ENCODE results near the gene ARV1.
"Not testable (repeated sequence)": the region's sequence is repeated elsewhere in the genome, so short reads cannot be mapped to it uniquely, and the experiment has no call there.

Gene ARV1

GRCh38 chr1:231019711-231020110 is 40.8 kb downstream of the ARV1 start:
- DNase-seq (ENCODE audit: low spot score) = no peak

GRCh38 chr1:231020139-231020601 is 41.3 kb downstream of the ARV1 start:
- DNase-seq (ENCODE audit: low spot score) = no peak

GRCh38 chr1:231020816-231021215 is 41.9 kb downstream of the ARV1 start:
- no peak for DNase-seq (ENCODE audit: low spot score)

- DNase-seq (ENCODE audit: low spot score) = no peak
Observed at GRCh38 chr1:231021540-231022031, 42.7 kb downstream of the ARV1 start.

- DNase-seq (ENCODE audit: low spot score) = not testable (repeated sequence)
Observed at GRCh38 chr1:231022543-231022942, 43.6 kb downstream of the ARV1 start.

- no peak for DNase-seq (ENCODE audit: low spot score)
Observed at GRCh38 chr1:231023150-231023549, 44.3 kb downstream of the ARV1 start.

GRCh38 chr1:231026576-231026975 is 47.7 kb downstream of the ARV1 start:
- no peak for DNase-seq (ENCODE audit: low spot score)

GRCh38 chr1:231027136-231027925 is 48.4 kb downstream of the ARV1 start:
- DNase-seq (ENCODE audit: low spot score) = no peak

GRCh38 chr1:231027971-231028370 is 49.1 kb downstream of the ARV1 start:
- DNase-seq (ENCODE audit: low spot score) = no peak

GRCh38 chr1:231028682-231029081 is 49.8 kb downstream of the ARV1 start:
- DNase-seq (ENCODE audit: low spot score) = no peak

GRCh38 chr1:231029247-231029646 is 50.4 kb downstream of the ARV1 start:
- DNase-seq (ENCODE audit: low spot score) = not testable (repeated sequence)

- no peak for DNase-seq (ENCODE audit: low spot score)
Observed at GRCh38 chr1:231029841-231030240, 50.9 kb downstream of the ARV1 start.

- DNase-seq (ENCODE audit: low spot score) = no peak
Observed at GRCh38 chr1:231032963-231033362, 54.1 kb downstream of the ARV1 start.

GRCh38 chr1:231035799-231036198 is 56.9 kb downstream of the ARV1 start:
- no peak for DNase-seq (ENCODE audit: low spot score)

GRCh38 chr1:231036416-231036815 is 57.5 kb downstream of the ARV1 start:
- no peak for DNase-seq (ENCODE audit: low spot score)

- DNase-seq (ENCODE audit: low spot score) = no peak
Observed at GRCh38 chr1:231037585-231038517, 59.0 kb downstream of the ARV1 start.

GRCh38 chr1:231039161-231040018 is 60.5 kb downstream of the ARV1 start:
- peak; percentile 29 for DNase-seq (ENCODE audit: low spot score)

GRCh38 chr1:231040019-231040799 is 61.3 kb downstream of the ARV1 start, which contains the start of gene FAM89A:
Gene FAM89A, minus strand, starts transcription at chr1:231040254. Its CDS starts 43 bp downstream, at chr1:231040211.
- peak; percentile 81 for DNase-seq (ENCODE audit: low spot score)

- no peak for DNase-seq (ENCODE audit: low spot score)
Observed at GRCh38 chr1:231040800-231041718, 62.2 kb downstream of the ARV1 start.
